A549 (cell line): ENCODE results near the gene CDK10. TPM values are rescaled to one million over a fixed set of nuclear protein-coding genes. Genes with fewer than 3 reads are reported as not detected.

Experiments used
- ATAC-seq, 2 experiments: fragments of 200-7000 bp in 1 of 2; fragments of >200 bp in 1 of 2; cut with Nextera tagmentation in 1 of 2; cut with Tn5 transposase in 1 of 2; 3 replicates each; pipeline versions ENCODE4 v1.8.0 to v1.9.1; 2018 to 2020; ENCODE audit warnings: mild to moderate bottlenecking in 1 of 2, moderate library complexity in 1 of 2
- CTCF ChIA-PET: fragments of 300-600 bp; sonication (Branson Sonifier 250); formaldehyde crosslinking; extraction: SDS; loops from one replicate; lab custom pipeline; 2021; ENCODE audit warnings: antibody characterized with exemption, inconsistent platforms; lab: Yijun Ruan, JAX
- POLR2A ChIA-PET: fragments of 350-600 bp; formaldehyde crosslinking; extraction: SDS; loops from one replicate; lab custom pipeline; 2021; ENCODE audit warnings: antibody characterized with exemption, inconsistent platforms; lab: Yijun Ruan, JAX
- DNase-seq, 2 experiments: peaks; one replicate each; pipeline versions ENCODE4 v3.0.0 to v3.0.0-alpha.2; 2011 to 2016; ENCODE audit warnings: low read depth in 1 of 2, low spot score in 1 of 2
- FAIRE-seq: peaks from 2 replicates; lab custom pipeline; 2011; peaks lifted over from hg19 to GRCh38; lab: Jason Lieb, UNC
- H3K27ac ChIP-seq, 2 experiments: fragments of >200 bp; sonication (Bioruptor Twin); formaldehyde crosslinking; 3 replicates each; pipeline ENCODE4 v1.5.1; 2016 to 2017
- H3K4me1 ChIP-seq: fragments of >200 bp; sonication (Bioruptor Twin); formaldehyde crosslinking; 3 replicates; pipeline ENCODE4 v1.6.1; 2016
- H3K4me2 ChIP-seq: fragments of >200 bp; sonication (Bioruptor Twin); formaldehyde crosslinking; 3 replicates; pipeline ENCODE4 v1.6.1; 2016
- H3K4me3 ChIP-seq: fragments of >200 bp; sonication (Bioruptor Twin); formaldehyde crosslinking; 3 replicates; pipeline ENCODE4 v1.5.1; 2016
- H3K9me3 ChIP-seq: fragments of >200 bp; sonication (Bioruptor Twin); formaldehyde crosslinking; 3 replicates; pipeline ENCODE4 v1.6.1; 2016
- ATOH8 ChIP-seq: fragments of 250-450 bp; sonication (Bioruptor Pico); IDR thresholded peaks from 2 replicates; pipeline ENCODE4 v1.5.0; 2020; ENCODE audit warnings: low read depth, mild to moderate bottlenecking, moderate library complexity
- CEBPB ChIP-seq, 2 experiments: fragments of >200 bp in 1 of 2; sonication (Bioruptor Twin) in 1 of 2; formaldehyde crosslinking in 1 of 2; IDR thresholded peaks; 2 replicates each; pipeline ENCODE4 v1.6.1; 2012 to 2016
- CHD2 ChIP-seq: fragments of 150-350 bp; IDR thresholded peaks from 2 replicates; pipeline ENCODE4 v1.6.1; 2014; ENCODE audit warnings: low read length; ENCODE audit not compliant: partially characterized antibody
- FOSL2 ChIP-seq, 2 experiments: fragments of 450-650 bp in 1 of 2; fragments of >200 bp in 1 of 2; sonication (Bioruptor Twin) in 1 of 2; formaldehyde crosslinking; IDR thresholded peaks; 2 replicates each; pipeline versions ENCODE4 v1.5.0 to v1.6.1; 2016 to 2020; ENCODE audit warnings: mild to moderate bottlenecking in 1 of 2, moderate library complexity in 1 of 2
- GATA3 ChIP-seq: IDR thresholded peaks from 2 replicates; pipeline ENCODE4 v1.6.1; 2012; ENCODE audit warnings: borderline replicate concordance
- HDAC2 ChIP-seq: fragments of 200-600 bp; sonication (generic); IDR thresholded peaks from 2 replicates; pipeline ENCODE4 v1.6.1; 2016
- HES2 ChIP-seq: fragments of >200 bp; sonication (Bioruptor Twin); formaldehyde crosslinking; IDR thresholded peaks from 2 replicates; pipeline ENCODE4 v1.6.1; 2016
- HOXA7 ChIP-seq: fragments of 250-450 bp; sonication (Bioruptor Pico); IDR thresholded peaks from 2 replicates; pipeline ENCODE4 v1.5.0; 2020; ENCODE audit warnings: mild to moderate bottlenecking, moderate library complexity
- HOXB13 ChIP-seq: fragments of 250-450 bp; sonication (Bioruptor Pico); IDR thresholded peaks from 2 replicates; pipeline ENCODE4 v1.5.0; 2020; ENCODE audit warnings: low read depth, mild to moderate bottlenecking, moderate library complexity
- JUNB ChIP-seq: fragments of >200 bp; sonication (Bioruptor Twin); formaldehyde crosslinking; IDR thresholded peaks from 2 replicates; pipeline ENCODE4 v1.6.1; 2016
- KDM5A ChIP-seq: fragments of 200-600 bp; sonication (generic); IDR thresholded peaks from 2 replicates; pipeline ENCODE4 v1.6.1; 2016; ENCODE audit warnings: antibody characterized with exemption, mild to moderate bottlenecking
- NFE2L2 ChIP-seq: fragments of 150-350 bp; conservative IDR thresholded peaks from 2 replicates; pipeline ENCODE4 v1.6.1; 2014; ENCODE audit warnings: low read length
- NR3C1 ChIP-seq: fragments of >200 bp; sonication (Bioruptor Twin); formaldehyde crosslinking; IDR thresholded peaks from 3 replicates; pipeline ENCODE4 v1.6.1; 2017
- RCOR1 ChIP-seq: fragments of 150-350 bp; IDR thresholded peaks from 2 replicates; pipeline ENCODE4 v1.6.1; 2014; ENCODE audit warnings: antibody characterized with exemption, low read length, low read depth
- RNF2 ChIP-seq: fragments of 200-600 bp; sonication (generic); IDR thresholded peaks from 2 replicates; pipeline ENCODE4 v1.6.1; 2016; ENCODE audit warnings: low read depth, mild to moderate bottlenecking, antibody characterized with exemption, moderate library complexity, borderline replicate concordance
- SMC3 ChIP-seq: fragments of >200 bp; sonication (Bioruptor Twin); formaldehyde crosslinking; IDR thresholded peaks from 3 replicates; pipeline ENCODE4 v1.6.1; 2018; ENCODE audit warnings: inconsistent platforms
- TFCP2L1 ChIP-seq: fragments of 250-450 bp; sonication (Bioruptor Pico); IDR thresholded peaks from 2 replicates; pipeline ENCODE4 v1.5.0; 2021; ENCODE audit warnings: mild to moderate bottlenecking
- USF2 ChIP-seq: fragments of 450-650 bp; IDR thresholded peaks from 2 replicates; pipeline ENCODE4 v1.6.1; 2014; ENCODE audit warnings: antibody characterized with exemption
- ZC3H11A ChIP-seq: fragments of 450-650 bp; IDR thresholded peaks from 2 replicates; pipeline ENCODE4 v1.6.1; 2014; ENCODE audit warnings: antibody characterized with exemption, mild to moderate bottlenecking
- ZFP36 ChIP-seq: fragments of 450-650 bp; IDR thresholded peaks from 2 replicates; pipeline ENCODE4 v1.6.1; 2014; ENCODE audit warnings: borderline replicate concordance; ENCODE audit not compliant: partially characterized antibody
- ZNF302 ChIP-seq: fragments of 250-450 bp; sonication (Bioruptor Pico); IDR thresholded peaks from 2 replicates; pipeline ENCODE4 v1.9.0; 2021; ENCODE audit warnings: inconsistent platforms, mild to moderate bottlenecking, moderate library complexity
- ZSCAN20 ChIP-seq: fragments of 250-450 bp; sonication (Bioruptor Pico); IDR thresholded peaks from 2 replicates; pipeline ENCODE4 v1.8.0; 2022; ENCODE audit warnings: mild to moderate bottlenecking, moderate library complexity
- WGBS: methylation state at CpG from one replicate; pipeline ENCODE4 v1.1.6; 2017; ENCODE audit errors: missing lambda C conversion rate; 5-methylcytosine and 5-hydroxymethylcytosine counted together
- polyA plus RNA-seq, 4 experiments: library from polyadenylated mRNA; depleted of rRNA in 3 of 4; stranded (reverse); fragments of >200 nt; fragmentation: RNase III in 1 of 4; extraction: RNeasy Plus Mini Kit Qiagen cat#74134 plus additional on column Dnase treatment in 1 of 4; gene quantifications; 2 replicates in 3 of 4; 3 replicates in 1 of 4; pipeline ENCODE4 v1.2.3, GENCODE V29; 2011 to 2017
- TF ChIP-seq, protein P1 (sequence below): fragments of 250-450 bp; sonication (Bioruptor Pico); IDR thresholded peaks from 2 replicates; pipeline ENCODE4 v1.5.0; 2021; ENCODE audit warnings: mild to moderate bottlenecking, moderate library complexity, borderline replicate concordance
- TF ChIP-seq, protein P2 (sequence below): IDR thresholded peaks from 2 replicates; pipeline ENCODE4 v1.6.1; 2012

The CDK10 gene
- polyA plus RNA-seq, 2 of the 4 experiments (the other 2 are of a cell fraction), result 35.9 to 55.3 TPM

GRCh38 chr16:89712274-89712781 is 25.8 kb downstream of the CDK10 start:
- Histone ChIP-seq H3K27ac (peak overlapping the region; percentile 86 to 89), H3K4me1 (peaks cover 9% of the 10 kb centered on the region; the same call in 2 of the 3 replicates), H3K4me3 (peak overlapping the region; percentile 87), H3K9me3 (peaks cover 3% of the 10 kb centered on the region; the same call in 1 of the 3 replicates), H3K4me2 (peak overlapping the region; percentile 90)
- ATAC-seq (peak in 1 of 2 experiments; percentile 24; a peak in 3 of 6 replicates), FAIRE-seq (no peak), DNase-seq (no peak)
- ChIA-PET CTCF (interaction anchor here (1.1 to 1.6 kb wide), 3 partner anchors 10 to 45 kb away, joined by 3 to 6 read pairs (median 3); no protein-coding TSS in a partner anchor), POLR2A (interaction anchor here (1.2 to 1.6 kb wide), 2 partner anchors 11 to 26 kb away, joined by 6 read pairs; partner anchors contain the start of genes CDK10 and SPATA2L)
- WGBS, result 19% methylated on average over 17 of the region's 22 CpGs
- TF ChIP-seq ZNF302 (CRISPR knock-in tag) (no peak), ATOH8 (CRISPR knock-in tag) (no peak), FOSL2 (IDR thresholded peaks at IDR 0.05) (no peak), FOSL2 (CRISPR knock-in tag; IDR thresholded peaks at IDR 0.05) (no peak), ZSCAN20 (CRISPR knock-in tag) (no peak), GATA3 (no peak), CEBPB (IDR thresholded peaks at IDR 0.05) (no peak), TFCP2L1 (CRISPR knock-in tag) (no peak), NFE2L2 (no peak)
- TF ChIP-seq, protein P1, sequence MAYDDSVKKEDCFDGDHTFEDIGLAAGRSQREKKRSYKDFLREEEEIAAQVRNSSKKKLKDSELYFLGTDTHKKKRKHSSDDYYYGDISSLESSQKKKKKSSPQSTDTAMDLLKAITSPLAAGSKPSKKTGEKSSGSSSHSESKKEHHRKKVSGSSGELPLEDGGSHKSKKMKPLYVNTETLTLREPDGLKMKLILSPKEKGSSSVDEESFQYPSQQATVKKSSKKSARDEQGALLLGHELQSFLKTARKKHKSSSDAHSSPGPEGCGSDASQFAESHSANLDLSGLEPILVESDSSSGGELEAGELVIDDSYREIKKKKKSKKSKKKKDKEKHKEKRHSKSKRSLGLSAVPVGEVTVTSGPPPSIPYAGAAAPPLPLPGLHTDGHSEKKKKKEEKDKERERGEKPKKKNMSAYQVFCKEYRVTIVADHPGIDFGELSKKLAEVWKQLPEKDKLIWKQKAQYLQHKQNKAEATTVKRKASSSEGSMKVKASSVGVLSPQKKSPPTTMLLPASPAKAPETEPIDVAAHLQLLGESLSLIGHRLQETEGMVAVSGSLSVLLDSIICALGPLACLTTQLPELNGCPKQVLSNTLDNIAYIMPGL (CRISPR knock-in tag), result no peak

DNA sequence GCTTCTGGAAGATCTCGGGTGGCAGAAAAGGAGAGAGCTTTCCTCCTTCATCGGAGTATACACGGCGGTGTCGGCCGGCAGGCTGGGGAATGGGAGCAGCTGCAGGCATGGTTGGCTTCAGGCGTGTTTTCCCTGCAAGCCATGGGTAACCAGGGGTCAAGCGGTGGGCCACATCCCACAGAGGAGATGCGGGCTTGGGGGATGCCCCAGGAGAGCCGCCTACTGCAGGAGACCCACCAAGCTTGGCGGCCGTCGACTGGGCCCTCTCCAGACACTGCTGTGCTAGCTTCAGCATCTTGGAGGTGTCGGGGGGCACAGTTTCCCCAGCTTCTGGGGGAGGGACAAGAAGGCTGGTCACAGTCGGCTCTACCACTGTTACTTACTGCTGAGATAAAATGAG is 30.0 kb downstream of the CDK10 start:
- ChIA-PET POLR2A (no interaction called here), CTCF (interaction anchor here (0.9 to 6.8 kb wide), 6 partner anchors 11 to 144 kb away, joined by 3 to 77 read pairs (median 6); partner anchors contain the start of gene SPATA2L)
- no peak for FAIRE-seq
- peaks cover 3% of the 10 kb centered on the region; the same call in 1 of the 3 replicates for H3K9me3 ChIP-seq
- TF ChIP-seq RCOR1 (no peak), CHD2 (no peak), HDAC2 (no peak), HOXB13 (CRISPR knock-in tag) (no peak), SMC3 (no peak), ZFP36 (no peak), KDM5A (no peak), HES2 (no peak), NR3C1 (no peak), RNF2 (no peak), JUNB (no peak), ZSCAN20 (CRISPR knock-in tag) (no peak), ATOH8 (CRISPR knock-in tag) (no peak), TFCP2L1 (CRISPR knock-in tag) (no peak), USF2 (no peak), ZC3H11A (no peak), HOXA7 (no peak)
- TF ChIP-seq, protein P2, sequence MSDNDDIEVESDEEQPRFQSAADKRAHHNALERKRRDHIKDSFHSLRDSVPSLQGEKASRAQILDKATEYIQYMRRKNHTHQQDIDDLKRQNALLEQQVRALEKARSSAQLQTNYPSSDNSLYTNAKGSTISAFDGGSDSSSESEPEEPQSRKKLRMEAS, result no peak
- DNase-seq, result no peak
- no peak overlapping the region for H3K4me3 ChIP-seq
- peaks cover 28% of the 10 kb centered on the region for H3K4me1 ChIP-seq
- WGBS, result 91% methylated on average over 13 of the region's 15 CpGs
- H3K4me2 ChIP-seq, result no peak overlapping the region
- H3K27ac ChIP-seq, result no peak overlapping the region
- no peak for ATAC-seq
